CD4-positive, alpha-beta T cell treated with Interleukin-2 at 100 ng/mL for 4 hours (primary cell): ENCODE data around the gene CTAGE1.
"Not testable (repeated sequence)": the region's sequence is repeated elsewhere in the genome, so short reads cannot be mapped to it uniquely, and the experiment has no call there.

Experiments
- DNase-seq: peaks from one replicate; pipeline ENCODE4 v3.0.0-alpha.2; 2020; ENCODE audit warnings: low spot score

The CTAGE1 gene, protein sequence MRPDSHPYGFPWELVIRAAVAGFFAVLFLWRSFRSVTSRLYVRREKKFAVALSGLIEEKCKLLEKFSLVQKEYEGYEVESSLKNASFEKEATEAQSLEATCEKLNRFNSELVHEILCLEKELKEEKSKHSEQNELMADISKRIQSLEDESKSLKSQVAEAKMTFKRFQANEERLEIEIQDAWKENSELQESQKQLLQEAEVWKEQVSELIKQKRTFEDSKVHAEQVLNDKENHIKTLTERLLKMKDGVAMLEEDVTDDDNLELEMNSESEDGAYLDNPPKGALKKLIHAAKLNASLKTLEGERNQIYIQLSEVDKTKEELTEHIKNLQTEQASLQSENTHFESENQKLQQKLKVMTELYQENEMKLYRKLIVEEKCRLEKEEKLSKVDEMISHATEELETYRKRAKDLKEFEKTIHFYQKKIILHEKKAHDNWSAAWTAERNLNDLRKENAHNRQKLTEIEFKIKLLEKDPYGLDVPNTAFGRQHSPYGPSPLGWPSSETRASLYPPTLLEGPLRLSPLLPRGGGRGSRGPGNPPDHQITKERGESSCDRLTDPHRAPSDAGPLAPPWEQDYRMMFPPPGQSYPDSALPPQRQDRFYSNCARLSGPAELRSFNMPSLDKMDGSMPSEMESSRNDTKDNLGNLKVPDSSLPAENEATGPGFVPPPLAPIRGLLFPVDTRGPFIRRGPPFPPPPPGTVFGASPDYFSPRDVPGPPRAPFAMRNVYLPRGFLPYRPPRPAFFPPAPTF

DNA sequence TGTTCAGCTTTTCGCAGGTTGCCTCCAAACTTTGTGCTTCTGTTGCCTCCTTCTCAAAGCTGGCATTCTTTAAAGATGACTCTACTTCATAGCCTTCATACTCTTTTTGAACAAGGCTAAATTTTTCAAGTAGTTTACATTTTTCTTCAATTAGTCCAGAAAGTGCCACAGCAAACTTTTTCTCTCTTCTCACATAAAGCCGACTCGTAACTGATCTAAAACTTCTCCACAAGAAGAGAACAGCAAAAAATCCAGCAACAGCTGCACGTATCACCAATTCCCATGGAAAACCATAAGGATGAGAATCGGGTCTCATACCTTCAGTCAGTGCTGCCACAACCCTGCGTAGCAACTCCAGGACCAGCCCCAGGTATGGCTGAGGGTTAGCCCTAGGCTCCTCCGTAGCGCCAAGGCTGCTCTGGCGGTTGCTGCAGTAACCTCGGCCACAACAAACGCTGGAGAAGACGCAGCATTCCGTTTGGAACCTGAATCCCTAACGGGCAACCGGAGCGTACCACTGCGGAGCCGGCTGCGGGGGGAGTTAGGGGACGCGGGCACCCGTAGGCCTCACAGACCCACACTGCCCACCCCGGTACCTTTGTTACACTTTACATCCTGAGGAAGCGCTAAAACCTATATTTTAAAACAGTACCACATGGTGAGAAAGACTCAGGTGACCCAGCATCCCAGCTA is at the start of gene CTAGE1:
Gene CTAGE1, minus strand, starts transcription at position 420 of the 693 bp plus-strand sequence. Its CDS starts 104 bp downstream, at position 316.
- DNase-seq: no peak

DNA sequence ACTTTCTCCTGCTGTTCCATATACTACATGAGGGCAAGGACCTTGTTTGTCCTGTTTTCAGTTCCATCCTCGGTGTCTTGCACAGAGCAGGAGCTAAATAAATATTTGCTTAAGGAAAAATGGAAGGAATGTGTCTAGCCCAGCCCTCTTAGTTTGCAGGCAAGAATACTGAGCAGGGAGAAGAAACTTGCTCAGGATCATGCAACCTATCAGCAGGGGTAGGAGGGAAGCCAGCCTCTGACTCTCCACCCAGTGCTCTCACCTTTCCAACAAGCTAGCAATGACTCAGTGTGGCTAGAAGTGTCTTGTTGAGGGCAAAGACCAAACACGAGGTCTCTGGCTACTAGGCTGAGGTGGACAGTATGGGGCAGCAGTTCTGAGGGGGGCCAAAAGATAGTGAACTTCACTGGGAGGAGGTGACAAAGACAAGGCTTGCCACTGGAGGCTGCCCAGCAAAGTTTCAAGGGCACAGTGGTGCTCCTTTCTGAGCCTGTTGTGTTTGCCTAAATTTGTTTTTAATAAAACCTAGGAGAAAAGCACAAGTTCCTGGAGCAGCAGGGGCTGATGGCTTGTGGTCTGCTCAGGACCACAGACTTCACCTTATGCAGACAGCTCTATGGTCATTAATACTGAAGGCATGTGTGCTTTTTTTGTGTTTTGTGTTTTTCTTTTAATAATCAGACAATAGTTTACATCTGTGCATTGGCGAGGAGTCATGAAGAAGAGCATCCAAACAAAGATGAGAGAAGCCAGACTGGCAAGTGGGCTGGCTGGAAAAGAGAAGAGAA is 49.1 kb upstream of the CTAGE1 start:
- DNase-seq: no peak

GRCh38 chr18:22465859-22466457 is 48.2 kb upstream of the CTAGE1 start:
- peak; percentile 47 for DNase-seq

DNA sequence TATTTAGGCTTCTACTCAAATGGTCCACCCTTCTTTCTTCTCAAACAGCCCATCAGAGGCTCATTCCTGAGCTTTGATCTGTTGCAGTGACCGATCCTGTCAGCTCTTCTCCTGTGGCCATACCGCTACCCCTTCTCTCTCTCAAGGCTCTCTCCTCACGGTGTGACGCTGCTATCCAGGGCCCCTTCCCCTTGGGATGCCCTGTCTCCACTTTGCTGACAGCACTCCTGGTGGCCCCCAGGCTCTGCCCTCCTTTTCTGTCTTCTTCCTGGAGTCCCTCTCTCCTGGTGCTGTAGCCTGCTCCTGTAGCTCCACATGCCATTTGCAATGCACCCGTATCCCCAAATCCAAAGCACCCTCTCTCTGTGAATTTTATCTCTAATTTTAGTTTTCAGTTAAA is 45.4 kb upstream of the CTAGE1 start:
- DNase-seq: no peak

DNA sequence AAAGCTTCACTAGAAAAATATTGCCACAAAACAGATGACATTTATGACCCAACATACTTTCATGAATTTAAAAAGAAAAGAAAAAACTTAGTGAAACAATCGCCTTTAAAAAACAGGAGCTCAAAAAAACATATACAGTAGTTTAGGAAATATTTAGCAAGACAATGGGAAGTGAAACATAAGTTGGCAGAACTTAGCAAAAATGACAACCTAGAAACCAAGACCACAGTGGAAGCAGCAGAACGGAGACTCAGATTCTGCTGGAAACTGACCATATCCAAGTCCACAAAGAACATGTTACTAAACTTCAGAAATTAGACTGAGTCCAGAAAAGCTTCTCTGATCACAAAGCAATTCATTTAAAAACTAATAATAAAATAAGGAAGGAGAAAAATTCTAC is 41.8 kb upstream of the CTAGE1 start:
- no peak for DNase-seq

DNA sequence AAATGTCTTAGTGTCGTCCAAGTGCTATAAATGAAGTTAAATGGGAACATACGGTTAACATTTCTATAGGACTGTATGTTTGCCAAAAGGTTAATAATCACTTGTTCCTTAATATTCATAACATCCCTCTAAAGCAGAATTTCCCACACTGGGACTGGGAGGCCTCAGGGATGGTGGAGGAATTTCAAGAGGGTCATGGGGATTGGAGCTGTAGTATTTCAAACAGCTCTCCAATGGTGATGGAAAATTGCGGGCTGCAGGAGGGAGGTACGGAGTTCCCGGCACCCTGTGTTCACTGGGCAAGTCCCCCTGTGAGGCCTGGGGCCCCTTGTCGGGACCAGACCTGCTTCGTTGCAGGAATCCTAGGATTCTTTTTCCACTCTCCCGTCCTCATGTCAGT is 39.8 kb upstream of the CTAGE1 start:
- DNase-seq: no peak

- no peak for DNase-seq
Measured at GRCh38 chr18:22456547-22456946, 38.8 kb upstream of the CTAGE1 start.

GRCh38 chr18:22456116-22456480 is 38.4 kb upstream of the CTAGE1 start:
- no peak for DNase-seq

- no peak for DNase-seq
Measured at GRCh38 chr18:22455425-22456115, 37.9 kb upstream of the CTAGE1 start.

GRCh38 chr18:22453315-22453714 is 35.6 kb upstream of the CTAGE1 start:
- DNase-seq: no peak

DNA sequence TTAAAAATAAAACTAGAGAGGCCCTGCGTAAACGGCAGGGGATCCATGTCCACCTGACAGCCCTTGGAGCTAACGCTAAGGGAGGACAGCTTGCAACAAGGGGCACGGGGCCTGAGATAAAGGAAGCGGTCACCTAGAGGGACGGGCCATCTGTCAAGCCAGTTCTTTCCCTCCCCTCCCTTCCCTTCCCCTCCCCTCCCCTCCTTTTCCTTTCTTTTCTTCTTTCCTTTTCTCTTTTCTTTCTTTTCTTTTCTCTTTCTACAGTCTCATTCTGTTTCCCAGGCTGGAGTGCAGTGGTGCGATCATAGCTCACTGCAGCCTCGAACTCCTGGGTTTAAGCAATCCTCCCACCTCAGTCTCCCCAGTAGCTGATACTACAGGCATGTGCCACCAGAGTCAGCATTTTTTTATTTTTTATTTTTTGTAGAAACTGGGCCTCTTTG is 34.5 kb upstream of the CTAGE1 start:
- DNase-seq: no peak

GRCh38 chr18:22451796-22452195 is 34.1 kb upstream of the CTAGE1 start:
- no peak for DNase-seq

DNA sequence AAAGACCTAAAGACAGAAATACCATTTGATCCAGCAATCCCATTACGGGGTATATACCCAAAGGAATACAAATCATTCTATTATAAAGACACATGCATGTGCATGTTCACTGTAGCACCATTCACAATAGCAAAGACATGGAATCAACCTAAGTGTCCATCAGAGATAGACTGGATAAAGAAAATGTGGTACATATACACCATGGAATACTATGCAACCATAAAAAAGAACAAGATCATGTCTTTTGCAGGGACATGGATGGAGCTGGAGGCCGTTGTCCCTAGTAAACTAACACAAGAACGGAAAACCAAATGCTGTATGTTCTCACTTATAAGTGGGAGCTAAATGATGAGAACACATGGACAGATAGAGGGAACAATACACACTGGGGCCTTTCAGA is 33.1 kb upstream of the CTAGE1 start:
- DNase-seq: not testable (repeated sequence)

GRCh38 chr18:22450318-22450717 is 32.6 kb upstream of the CTAGE1 start:
- DNase-seq: not testable (repeated sequence)

DNA sequence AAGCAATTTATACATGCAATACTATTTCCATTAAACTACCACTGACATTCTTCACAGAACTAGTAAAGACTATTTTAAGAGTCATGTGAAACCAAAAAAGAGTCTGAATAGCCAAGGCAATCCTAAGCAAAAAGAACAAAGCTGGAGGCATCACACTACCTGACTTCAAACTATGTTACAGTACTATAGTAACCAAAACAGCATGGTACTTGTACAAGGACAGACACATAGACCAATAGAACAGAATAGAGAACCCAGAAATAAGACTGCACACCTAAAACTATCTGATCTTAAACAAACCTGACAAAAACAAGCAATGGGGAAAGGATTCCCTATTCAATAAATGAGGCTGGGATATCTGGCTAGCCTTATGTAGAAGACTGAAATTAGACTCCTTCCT is 32.0 kb upstream of the CTAGE1 start:
- not testable (repeated sequence) for DNase-seq

DNA sequence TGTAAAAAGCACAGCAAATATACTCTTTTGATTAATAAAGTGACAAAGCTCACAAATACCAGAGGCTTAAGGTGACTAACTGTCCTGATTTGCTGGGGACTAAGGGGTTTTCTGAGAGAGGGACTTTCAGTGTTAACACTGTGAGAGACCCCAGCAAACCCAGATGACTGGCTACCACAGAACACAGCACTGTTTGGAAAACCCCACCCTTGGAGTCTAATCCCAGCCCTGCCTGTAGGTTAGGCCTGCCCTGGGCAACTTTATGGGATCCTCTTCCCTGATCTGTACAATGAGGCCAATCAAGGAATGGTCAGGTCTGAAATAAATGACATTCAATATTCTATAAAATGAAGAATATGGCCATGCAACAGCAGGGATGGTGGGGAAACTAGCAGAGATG is 30.5 kb upstream of the CTAGE1 start:
- DNase-seq: no peak

- no peak for DNase-seq
Measured at GRCh38 chr18:22447792-22448191, 30.1 kb upstream of the CTAGE1 start.

DNA sequence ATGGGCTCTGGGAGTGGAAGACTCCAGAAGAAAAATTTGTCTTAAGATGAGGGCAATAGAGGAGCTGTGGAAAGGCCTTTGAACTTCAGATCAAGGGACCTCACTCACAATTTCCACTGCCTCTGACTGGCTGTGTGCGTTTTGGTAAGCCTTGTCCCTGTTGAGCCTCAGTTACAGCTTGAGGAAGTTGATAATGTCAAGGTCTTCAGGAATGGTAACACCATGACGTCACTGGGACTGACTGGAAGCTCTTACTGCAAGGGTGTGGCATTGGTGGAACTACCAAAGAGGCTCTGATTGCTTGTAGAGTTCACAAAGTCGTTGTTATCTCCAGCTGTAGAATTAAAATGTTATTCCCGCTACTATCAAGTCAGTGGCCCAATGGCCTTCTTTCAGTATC is 29.2 kb upstream of the CTAGE1 start:
- no peak for DNase-seq

- DNase-seq: no peak
Measured at GRCh38 chr18:22446325-22446724, 28.6 kb upstream of the CTAGE1 start.

- DNase-seq: no peak
Measured at GRCh38 chr18:22441638-22442037, 23.9 kb upstream of the CTAGE1 start.

- no peak for DNase-seq
Measured at GRCh38 chr18:22439447-22439846, 21.7 kb upstream of the CTAGE1 start.
